OCI-LY3 (cell line): ENCODE data around the gene SLC6A12.

Experiments
- H2AFZ ChIP-seq: fragments of 200-600, 300-600 bp; shearing (Covaris generic); 2 replicates; pipeline ENCODE4 v1.6.0; 2014; ENCODE audit warnings: antibody characterized with exemption, low read depth, low read length
- H3K27ac ChIP-seq: fragments of 200-600, 300-600 bp; sonication (generic); 2 replicates; pipeline ENCODE4 v1.5.1; 2014; ENCODE audit warnings: mild to moderate bottlenecking, low read length, moderate library complexity, mixed read lengths
- H3K27me3 ChIP-seq: fragments of 200-600, 300-600 bp; sonication (generic); 2 replicates; pipeline ENCODE4 v1.6.1; 2014; ENCODE audit warnings: low read depth, low read length, mixed read lengths
- H3K36me3 ChIP-seq: fragments of 200-600, 300-600 bp; sonication (generic); replicated peaks from 2 replicates; pipeline ENCODE3; 2014; ENCODE audit warnings: low read depth, low read length, mixed read lengths
- H3K4me1 ChIP-seq: fragments of 300-600, 200-600 bp; sonication (generic); 2 replicates; pipeline ENCODE4 v1.6.1; 2014; ENCODE audit warnings: low read length, mixed read lengths
- H3K4me2 ChIP-seq: fragments of 200-600, 300-600 bp; sonication (generic); 2 replicates; pipeline ENCODE4 v1.6.1; 2014; ENCODE audit warnings: low read length, mixed read lengths
- H3K4me3 ChIP-seq: fragments of 300-600, 200-600 bp; sonication (generic); 2 replicates; pipeline ENCODE4 v1.5.1; 2014; ENCODE audit warnings: antibody characterized with exemption, mild to moderate bottlenecking, low read length, moderate library complexity
- H3K79me2 ChIP-seq: fragments of 300-600, 200-600 bp; shearing (Covaris generic); 2 replicates; pipeline ENCODE4 v1.6.1; 2014; ENCODE audit warnings: mild to moderate bottlenecking, low read length, mixed read lengths
- H3K9ac ChIP-seq: fragments of 300-600, 200-600 bp; shearing (Covaris generic); 2 replicates; pipeline ENCODE4 v1.6.0; 2014; ENCODE audit warnings: mild to moderate bottlenecking, low read length, moderate library complexity
- H3K9me3 ChIP-seq: fragments of 200-600, 300-600 bp; shearing (Covaris generic); 2 replicates; pipeline ENCODE4 v1.6.1; 2014; ENCODE audit warnings: low read length, mixed read lengths; ENCODE audit not compliant: insufficient read depth
- H4K20me1 ChIP-seq: fragments of 200-600, 300-600 bp; sonication (generic); 2 replicates; pipeline ENCODE4 v1.6.1; 2016; ENCODE audit warnings: low read length, mixed read lengths; ENCODE audit not compliant: insufficient read depth
- EZH2phosphoT487 ChIP-seq: fragments of 200-600 bp; shearing (Covaris generic); IDR thresholded peaks from 2 replicates; pipeline ENCODE4 v1.6.1; 2018; ENCODE audit warnings: antibody characterized with exemption, mixed run types, low read depth
- TF ChIP-seq, protein P1 (sequence below): fragments of 200-600, 300-600 bp; sonication (generic); IDR thresholded peaks from 2 replicates; pipeline ENCODE4 v1.5.1; 2014; ENCODE audit warnings: antibody characterized with exemption, low read length, low read depth

SLC6A12 gene

DNA sequence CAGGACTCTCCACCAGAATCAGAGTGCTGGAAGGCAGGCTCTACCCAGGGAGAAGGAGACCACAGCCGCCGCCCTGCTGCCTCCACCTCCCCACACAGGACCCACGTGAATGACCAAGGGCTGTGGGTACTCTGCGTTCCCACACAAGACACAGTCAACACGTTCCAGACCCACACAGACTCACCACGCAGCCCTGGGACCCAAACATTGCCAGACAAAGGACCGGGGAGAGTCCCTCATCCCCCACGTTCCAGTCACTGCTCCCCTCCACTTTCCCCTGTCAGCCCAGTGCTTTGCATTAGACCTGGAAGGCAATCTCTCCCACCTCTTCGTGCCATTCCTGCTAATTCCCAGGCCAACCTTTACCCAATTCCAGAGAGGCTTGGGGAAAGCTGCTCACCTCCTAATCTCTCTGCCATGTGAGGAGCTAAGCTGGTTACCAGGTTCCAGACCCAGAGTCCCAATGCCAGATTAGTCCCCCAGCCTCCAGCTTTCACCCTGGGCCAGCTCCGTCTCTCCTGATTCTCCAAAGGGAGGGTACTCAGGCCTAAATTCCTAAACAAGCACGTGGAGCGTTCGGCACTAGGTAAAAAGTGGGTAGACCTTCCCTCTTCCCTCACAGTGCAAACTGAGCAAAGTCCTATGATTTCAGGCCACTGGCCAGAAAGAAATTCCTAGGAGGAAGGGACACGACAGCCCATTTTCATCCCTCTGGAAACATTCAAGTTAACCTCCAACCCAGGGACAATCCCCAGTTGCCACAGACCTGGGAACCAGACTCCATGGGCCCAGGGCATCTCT, 43.8 kb upstream of the SLC6A12 start:
- no peaks in the 10 kb centered on the region for H4K20me1 ChIP-seq
- H3K9me3 ChIP-seq = no peaks in the 10 kb centered on the region
- H3K9ac ChIP-seq = no peak overlapping the region
- no peak overlapping the region for H3K4me2 ChIP-seq
- no peak overlapping the region for H3K27ac ChIP-seq
- H3K27me3 ChIP-seq = peaks cover 23% of the 10 kb centered on the region; the same call in 1 of the 2 replicates
- H2AFZ ChIP-seq = no peak overlapping the region
- no peaks in the 10 kb centered on the region for H3K4me1 ChIP-seq
- H3K4me3 ChIP-seq = no peak overlapping the region
- no peak for TF ChIP-seq EZH2phosphoT487
- TF ChIP-seq, protein P1, sequence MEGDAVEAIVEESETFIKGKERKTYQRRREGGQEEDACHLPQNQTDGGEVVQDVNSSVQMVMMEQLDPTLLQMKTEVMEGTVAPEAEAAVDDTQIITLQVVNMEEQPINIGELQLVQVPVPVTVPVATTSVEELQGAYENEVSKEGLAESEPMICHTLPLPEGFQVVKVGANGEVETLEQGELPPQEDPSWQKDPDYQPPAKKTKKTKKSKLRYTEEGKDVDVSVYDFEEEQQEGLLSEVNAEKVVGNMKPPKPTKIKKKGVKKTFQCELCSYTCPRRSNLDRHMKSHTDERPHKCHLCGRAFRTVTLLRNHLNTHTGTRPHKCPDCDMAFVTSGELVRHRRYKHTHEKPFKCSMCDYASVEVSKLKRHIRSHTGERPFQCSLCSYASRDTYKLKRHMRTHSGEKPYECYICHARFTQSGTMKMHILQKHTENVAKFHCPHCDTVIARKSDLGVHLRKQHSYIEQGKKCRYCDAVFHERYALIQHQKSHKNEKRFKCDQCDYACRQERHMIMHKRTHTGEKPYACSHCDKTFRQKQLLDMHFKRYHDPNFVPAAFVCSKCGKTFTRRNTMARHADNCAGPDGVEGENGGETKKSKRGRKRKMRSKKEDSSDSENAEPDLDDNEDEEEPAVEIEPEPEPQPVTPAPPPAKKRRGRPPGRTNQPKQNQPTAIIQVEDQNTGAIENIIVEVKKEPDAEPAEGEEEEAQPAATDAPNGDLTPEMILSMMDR = no peak
- H3K79me2 ChIP-seq = no peaks in the 10 kb centered on the region
- H3K36me3 ChIP-seq = no peaks in the 10 kb centered on the region

DNA sequence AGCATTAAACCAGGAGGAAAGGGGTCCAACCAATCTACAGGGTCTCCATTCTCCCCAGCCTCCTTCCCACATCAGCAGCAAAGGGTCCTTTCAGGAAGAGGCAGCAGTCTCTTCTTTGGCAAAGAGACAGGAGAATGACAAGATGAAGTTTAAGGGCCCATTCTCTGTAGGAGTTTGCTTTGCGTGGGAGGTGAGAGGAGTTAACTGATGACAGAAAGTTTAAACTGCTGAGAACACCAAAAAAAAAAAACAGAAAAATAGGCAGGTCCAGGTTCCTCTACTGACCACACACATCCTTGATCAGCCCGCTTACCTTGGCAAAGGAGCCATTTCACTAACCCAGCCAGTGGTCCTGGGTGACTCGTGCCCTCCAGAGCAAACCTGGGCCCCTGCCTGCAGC, 43.0 kb upstream of the SLC6A12 start:
- no peaks in the 10 kb centered on the region for H3K79me2 ChIP-seq
- H3K9ac ChIP-seq = no peak overlapping the region
- no peak overlapping the region for H3K4me3 ChIP-seq
- no peak overlapping the region for H3K27ac ChIP-seq
- H3K9me3 ChIP-seq = no peaks in the 10 kb centered on the region
- H2AFZ ChIP-seq = no peak overlapping the region
- no peak overlapping the region for H3K4me2 ChIP-seq
- no peaks in the 10 kb centered on the region for H4K20me1 ChIP-seq
- H3K27me3 ChIP-seq = peaks cover 23% of the 10 kb centered on the region; the same call in 1 of the 2 replicates
- no peaks in the 10 kb centered on the region for H3K36me3 ChIP-seq
- no peaks in the 10 kb centered on the region for H3K4me1 ChIP-seq
- TF ChIP-seq EZH2phosphoT487 = no peak
- TF ChIP-seq, protein P1 = no peak

DNA sequence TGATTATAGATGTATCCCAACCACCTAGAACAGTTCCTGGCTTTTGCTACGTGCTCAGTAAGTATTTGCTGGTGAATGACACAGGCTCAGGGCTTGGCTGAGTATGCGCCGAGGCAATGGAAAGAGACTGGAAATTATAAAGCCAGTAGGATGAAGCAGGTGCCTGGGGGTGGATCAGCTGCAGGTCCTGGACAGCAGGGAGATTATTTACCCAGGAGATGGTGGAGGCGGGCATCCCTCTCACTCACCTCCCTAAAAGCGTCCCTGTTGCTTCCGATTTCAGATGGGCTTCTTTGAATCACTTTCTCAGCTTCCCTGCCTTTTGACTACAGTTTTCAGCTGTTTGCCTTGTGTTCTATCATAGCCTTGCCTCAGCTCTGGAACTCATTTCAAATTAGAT, 42.3 kb upstream of the SLC6A12 start:
- Histone ChIP-seq H3K79me2 (no peaks in the 10 kb centered on the region), H3K4me1 (no peaks in the 10 kb centered on the region), H3K36me3 (no peaks in the 10 kb centered on the region), H3K4me3 (no peak overlapping the region), H4K20me1 (no peaks in the 10 kb centered on the region), H2AFZ (no peak overlapping the region), H3K9ac (no peak overlapping the region), H3K27ac (no peak overlapping the region), H3K27me3 (peaks cover 23% of the 10 kb centered on the region; the same call in 1 of the 2 replicates), H3K4me2 (no peak overlapping the region), H3K9me3 (no peaks in the 10 kb centered on the region)
- TF ChIP-seq EZH2phosphoT487 = no peak
- TF ChIP-seq, protein P1 = no peak

DNA sequence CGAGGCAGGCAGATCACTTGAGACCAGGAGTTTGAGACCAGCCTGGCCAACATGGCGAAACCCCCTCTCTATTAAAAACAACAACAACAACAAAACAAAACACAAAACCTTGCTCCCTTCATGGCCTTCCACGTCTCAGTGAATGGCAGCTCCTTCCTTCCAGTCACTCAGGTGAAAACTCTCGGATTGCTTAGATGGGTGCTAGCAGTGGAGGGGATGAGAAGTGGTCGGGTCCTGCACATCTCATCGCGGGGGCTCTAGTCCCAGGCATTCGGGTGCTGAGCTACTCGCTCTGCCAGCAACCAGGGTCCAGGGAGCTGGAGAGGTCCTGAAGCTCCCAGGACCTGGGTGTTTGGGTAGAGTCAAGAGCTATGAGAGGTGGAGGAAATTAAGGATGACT, 41.0 kb upstream of the SLC6A12 start:
- no peaks in the 10 kb centered on the region for H4K20me1 ChIP-seq
- H3K27me3 ChIP-seq = peaks cover 19% of the 10 kb centered on the region; the same call in 1 of the 2 replicates
- H3K36me3 ChIP-seq = no peaks in the 10 kb centered on the region
- TF ChIP-seq EZH2phosphoT487 = no peak
- TF ChIP-seq, protein P1 = no peak
- no peak overlapping the region for H3K9ac ChIP-seq
- no peak overlapping the region for H3K27ac ChIP-seq
- no peaks in the 10 kb centered on the region for H3K79me2 ChIP-seq
- no peaks in the 10 kb centered on the region for H3K4me1 ChIP-seq
- no peak overlapping the region for H2AFZ ChIP-seq
- H3K9me3 ChIP-seq = no peaks in the 10 kb centered on the region
- no peak overlapping the region for H3K4me2 ChIP-seq
- no peak overlapping the region for H3K4me3 ChIP-seq
